Fibroblast of peridontal ligament (primary cell): ENCODE measurements around the gene SERPINA1.
A peak's percentile ranks its signal among the peaks of the same experiment; 100 is the strongest.
"Not testable (repeated sequence)": the region's sequence is repeated elsewhere in the genome, so short reads cannot be mapped to it uniquely, and the experiment has no call there.

ENCODE experiments used
- DNase-seq: peaks from one replicate; pipeline ENCODE4 v3.0.0-alpha.2; 2010; ENCODE audit errors: extremely low read depth

The SERPINA1 gene

DNA sequence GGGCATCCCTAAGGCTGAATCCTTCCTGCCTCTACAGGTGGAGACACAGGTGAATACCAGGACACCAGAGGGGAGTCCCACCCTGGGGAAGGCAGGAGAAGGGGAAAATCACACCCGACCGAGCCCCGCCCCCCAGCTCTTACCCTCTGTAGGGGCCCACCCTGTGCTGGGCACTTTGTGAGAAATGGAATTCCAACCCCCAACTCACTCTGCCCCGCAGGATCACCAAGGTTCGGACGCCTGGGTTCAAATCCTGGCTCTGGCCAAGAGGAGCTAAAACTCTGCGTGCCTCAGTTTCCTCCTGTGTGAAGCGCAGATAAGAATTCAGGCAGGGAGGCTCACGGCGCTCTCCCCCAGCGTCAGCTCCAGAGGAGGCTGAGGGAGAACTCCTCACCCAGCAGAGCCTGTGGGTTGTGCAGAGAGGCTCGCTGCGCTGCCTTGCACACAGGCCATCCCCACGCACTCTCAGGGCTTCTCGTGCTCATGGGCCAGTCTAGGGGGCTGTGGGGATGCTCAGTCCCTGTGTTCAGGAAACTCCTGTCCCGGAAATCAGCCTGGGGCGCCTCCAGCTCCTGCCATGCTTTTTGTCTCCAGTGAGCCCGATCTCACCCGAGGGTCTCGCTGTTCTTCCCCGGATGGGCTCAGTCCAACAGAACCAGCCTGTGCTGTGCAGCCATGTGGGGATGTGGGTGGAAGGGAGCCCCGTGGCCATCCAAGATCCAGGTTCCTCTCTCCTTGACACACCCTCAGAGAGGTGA, 18.5 kb downstream of the SERPINA1 start:
- not testable (repeated sequence) for DNase-seq

DNA sequence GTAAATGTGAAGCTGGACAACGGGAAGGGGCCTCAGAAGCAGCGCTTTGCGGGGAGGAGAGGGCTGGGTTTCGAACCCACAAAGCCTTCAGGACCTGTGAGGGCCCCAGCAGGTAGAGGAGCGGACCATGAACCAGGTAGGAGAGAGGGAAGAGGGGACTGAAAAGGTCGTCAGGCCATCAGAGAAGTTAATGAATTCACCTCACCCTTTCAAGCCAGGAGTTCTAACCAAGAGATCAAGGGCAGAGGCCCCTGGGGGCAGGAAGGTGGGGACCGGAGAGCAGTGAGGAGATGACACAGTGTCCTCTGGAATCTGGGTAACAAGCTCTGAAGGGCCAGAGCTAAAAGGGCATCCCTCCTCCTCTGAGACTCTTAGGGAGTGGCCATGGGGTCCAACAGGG, 19.4 kb downstream of the SERPINA1 start:
- no peak for DNase-seq

- DNase-seq = no peak
Observed at GRCh38 chr14:94368243-94368590, 20.2 kb downstream of the SERPINA1 start.

GRCh38 chr14:94367347-94368242, 20.8 kb downstream of the SERPINA1 start:
- DNase-seq = no peak

- DNase-seq = no peak
Observed at GRCh38 chr14:94366146-94366915, 22.1 kb downstream of the SERPINA1 start, which contains the start of gene SERPINA2. Gene SERPINA2, minus strand, starts transcription at chr14:94366698.

GRCh38 chr14:94365624-94366023, 22.8 kb downstream of the SERPINA1 start:
- no peak for DNase-seq

- DNase-seq = no peak
Observed at GRCh38 chr14:94364964-94365363, 23.4 kb downstream of the SERPINA1 start.

DNA sequence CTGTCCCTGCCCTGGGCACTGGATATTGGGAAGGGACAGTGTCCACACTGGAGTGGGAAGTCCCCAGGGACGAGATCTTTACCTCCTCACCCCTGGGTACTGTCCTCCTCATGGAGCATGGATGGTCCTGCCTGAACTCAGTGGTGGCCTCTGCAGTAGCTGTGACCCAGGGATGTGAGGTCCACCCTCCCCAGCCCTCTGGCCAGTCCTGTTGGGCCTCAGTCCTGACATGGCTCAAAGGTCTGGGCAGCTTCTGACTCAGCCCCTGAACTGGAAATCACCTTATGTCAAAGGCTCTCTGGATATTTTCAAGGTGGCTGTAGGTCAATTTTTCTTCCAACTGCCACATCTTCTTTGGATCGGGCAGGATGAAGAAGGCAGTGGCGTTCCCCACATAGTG, 24.4 kb downstream of the SERPINA1 start:
- DNase-seq = no peak

GRCh38 chr14:94363151-94363624, 25.2 kb downstream of the SERPINA1 start:
- no peak for DNase-seq

GRCh38 chr14:94362614-94363133, 25.7 kb downstream of the SERPINA1 start:
- no peak for DNase-seq

- no peak for DNase-seq
Observed at GRCh38 chr14:94361682-94362081, 26.7 kb downstream of the SERPINA1 start.

DNA sequence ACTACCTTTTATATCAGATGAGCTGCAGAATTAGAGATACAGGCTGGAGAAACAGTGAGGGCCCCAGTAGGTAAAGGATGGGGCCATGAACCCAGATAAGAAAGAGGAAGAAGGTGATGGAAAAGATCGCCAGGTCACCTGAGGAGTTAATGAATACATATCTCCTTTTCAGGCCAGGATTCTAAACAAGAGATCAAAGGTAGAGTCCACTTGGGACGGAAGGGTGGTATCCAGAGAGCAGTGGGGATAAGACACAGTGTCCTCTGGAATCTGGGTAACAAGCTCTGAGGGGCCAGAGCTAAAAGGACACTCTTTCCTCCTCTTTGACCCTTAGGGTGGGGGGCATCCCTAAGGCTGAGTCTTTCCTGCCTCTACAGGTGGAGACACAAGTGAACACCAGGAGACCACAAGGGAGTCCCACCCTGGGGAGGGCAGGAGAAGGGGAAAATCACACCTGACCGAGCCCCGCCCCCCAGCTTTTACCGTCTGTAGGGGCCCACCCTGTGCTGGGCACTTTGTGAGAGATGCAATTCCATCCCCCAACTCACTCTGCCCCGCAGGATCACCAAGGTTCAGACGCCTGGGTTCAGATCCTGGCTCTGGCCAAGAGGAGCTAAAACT, 27.3 kb downstream of the SERPINA1 start:
- DNase-seq = no peak

DNA sequence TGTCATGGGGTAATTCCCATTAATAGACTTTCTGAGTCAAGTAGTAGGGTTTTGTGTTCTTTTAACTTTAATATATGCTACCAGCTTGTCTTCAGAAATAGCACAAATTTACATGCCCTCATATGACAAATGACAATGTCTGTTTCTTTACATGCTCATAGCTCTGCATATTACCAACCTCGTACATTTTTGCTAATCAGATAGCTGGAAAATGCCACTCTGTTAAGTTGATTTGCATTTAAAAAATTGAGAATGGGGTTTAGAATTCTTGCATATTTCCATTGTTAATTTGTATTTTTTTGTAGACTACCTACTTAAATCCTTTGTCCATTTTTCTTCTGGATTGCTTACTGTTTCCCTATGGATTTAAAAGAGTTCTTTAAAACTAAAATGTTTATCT, 31.2 kb downstream of the SERPINA1 start:
- no peak for DNase-seq

DNA sequence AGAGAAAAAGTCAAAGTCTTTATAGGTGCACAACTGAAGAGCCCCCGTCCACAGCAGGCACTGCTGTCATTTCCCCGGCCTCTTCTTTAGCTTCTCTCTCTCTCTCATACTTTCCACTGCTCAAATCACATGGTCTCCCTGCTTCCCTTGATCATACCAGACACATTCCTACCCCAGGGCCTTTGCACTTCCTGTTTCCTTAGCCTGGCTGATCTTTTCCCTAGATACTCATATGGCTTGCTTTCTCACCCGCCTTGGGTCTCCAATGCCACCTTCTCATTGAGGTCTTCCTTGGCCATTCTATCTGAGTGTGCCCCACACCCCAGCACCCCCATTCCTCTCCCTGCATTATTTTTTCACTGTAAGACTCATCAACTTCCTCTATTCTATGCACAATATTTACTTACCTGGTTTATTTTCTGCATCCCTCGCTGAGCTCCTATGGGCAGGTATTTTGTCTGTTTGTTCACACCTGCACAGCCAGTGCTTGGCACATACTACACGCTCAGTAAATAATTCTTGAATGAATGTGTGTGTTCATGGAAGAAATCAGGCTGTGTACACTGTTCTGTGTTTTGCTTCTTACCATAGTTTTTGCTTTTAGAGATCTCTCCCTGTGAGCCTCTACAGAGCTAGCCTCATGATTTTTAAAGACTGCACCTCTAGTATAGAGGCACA, 31.9 kb downstream of the SERPINA1 start:
- DNase-seq = no peak

GRCh38 chr14:94355191-94355794, 33.1 kb downstream of the SERPINA1 start:
- peak; percentile 67 for DNase-seq

DNA sequence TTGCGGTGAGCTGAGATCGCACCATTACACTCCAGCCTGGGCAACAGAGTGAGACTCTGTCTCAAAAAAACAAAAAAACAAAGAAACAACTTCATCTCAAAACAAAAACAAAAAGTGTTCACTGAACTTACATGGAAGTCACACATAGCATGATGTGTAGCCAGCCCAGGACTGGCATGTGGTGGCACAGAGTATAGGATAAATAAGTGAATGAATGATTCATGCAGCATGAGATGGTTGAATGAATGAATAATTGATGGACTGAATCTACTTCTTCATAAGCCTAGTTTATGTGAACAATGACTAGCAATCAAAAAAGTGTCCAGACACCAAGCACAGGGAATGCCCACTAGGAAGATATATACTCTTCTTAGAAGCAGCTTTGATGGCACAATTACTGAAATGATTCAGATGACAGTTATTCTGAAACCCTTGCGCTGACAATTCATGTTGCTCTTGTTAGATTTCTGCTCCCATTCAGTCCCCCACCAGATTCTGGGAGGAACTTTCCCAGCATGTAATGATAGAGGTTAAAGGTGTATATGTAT, 33.7 kb downstream of the SERPINA1 start:
- no peak for DNase-seq

DNA sequence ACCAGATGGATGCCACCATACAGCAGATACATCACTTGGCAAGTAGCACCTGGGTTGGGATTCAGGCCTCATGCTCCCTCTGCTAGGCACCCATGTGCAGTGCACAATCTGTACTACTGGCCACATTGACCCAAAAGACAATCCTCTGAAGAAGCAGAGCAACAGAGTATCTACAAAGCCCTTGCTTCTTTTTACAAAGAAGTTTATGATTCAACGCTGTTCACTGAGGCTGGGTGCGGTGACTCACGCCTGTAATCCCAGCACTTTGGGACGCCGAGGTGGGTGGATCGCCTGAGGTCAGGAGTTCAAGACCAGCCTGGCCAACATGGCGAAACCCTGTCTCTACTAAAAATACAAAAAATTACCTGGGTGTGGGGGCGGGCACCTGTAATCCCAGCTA, 34.2 kb downstream of the SERPINA1 start:
- not testable (repeated sequence) for DNase-seq

DNA sequence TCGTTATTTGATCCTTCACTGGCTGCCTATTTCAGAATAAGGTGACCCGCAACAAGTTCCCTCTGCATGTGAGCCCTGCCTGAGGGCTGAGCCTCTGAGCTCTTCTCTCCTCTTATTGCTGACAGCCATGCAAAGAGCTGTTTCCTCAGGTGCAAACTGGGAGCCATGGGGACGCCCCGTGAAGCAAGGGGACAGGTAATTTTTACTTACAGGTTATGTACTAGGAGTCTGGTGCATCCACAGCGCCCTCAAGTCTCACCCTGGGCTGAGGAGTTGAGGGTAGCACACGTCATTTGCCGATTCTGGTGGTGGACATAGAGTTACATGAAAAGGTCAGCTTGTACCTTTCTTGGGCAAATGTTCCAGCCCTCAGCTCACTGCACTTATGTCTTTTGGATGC, 39.1 kb downstream of the SERPINA1 start:
- no peak for DNase-seq

- DNase-seq = no peak
Observed at GRCh38 chr14:94348836-94349235, 39.6 kb downstream of the SERPINA1 start.

GRCh38 chr14:94346841-94347240, 41.6 kb downstream of the SERPINA1 start:
- no peak for DNase-seq
